ENCODE measurements around the gene FANCM.

FANCM gene, protein sequence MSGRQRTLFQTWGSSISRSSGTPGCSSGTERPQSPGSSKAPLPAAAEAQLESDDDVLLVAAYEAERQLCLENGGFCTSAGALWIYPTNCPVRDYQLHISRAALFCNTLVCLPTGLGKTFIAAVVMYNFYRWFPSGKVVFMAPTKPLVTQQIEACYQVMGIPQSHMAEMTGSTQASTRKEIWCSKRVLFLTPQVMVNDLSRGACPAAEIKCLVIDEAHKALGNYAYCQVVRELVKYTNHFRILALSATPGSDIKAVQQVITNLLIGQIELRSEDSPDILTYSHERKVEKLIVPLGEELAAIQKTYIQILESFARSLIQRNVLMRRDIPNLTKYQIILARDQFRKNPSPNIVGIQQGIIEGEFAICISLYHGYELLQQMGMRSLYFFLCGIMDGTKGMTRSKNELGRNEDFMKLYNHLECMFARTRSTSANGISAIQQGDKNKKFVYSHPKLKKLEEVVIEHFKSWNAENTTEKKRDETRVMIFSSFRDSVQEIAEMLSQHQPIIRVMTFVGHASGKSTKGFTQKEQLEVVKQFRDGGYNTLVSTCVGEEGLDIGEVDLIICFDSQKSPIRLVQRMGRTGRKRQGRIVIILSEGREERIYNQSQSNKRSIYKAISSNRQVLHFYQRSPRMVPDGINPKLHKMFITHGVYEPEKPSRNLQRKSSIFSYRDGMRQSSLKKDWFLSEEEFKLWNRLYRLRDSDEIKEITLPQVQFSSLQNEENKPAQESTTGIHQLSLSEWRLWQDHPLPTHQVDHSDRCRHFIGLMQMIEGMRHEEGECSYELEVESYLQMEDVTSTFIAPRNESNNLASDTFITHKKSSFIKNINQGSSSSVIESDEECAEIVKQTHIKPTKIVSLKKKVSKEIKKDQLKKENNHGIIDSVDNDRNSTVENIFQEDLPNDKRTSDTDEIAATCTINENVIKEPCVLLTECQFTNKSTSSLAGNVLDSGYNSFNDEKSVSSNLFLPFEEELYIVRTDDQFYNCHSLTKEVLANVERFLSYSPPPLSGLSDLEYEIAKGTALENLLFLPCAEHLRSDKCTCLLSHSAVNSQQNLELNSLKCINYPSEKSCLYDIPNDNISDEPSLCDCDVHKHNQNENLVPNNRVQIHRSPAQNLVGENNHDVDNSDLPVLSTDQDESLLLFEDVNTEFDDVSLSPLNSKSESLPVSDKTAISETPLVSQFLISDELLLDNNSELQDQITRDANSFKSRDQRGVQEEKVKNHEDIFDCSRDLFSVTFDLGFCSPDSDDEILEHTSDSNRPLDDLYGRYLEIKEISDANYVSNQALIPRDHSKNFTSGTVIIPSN (N-terminal part only)

DNA sequence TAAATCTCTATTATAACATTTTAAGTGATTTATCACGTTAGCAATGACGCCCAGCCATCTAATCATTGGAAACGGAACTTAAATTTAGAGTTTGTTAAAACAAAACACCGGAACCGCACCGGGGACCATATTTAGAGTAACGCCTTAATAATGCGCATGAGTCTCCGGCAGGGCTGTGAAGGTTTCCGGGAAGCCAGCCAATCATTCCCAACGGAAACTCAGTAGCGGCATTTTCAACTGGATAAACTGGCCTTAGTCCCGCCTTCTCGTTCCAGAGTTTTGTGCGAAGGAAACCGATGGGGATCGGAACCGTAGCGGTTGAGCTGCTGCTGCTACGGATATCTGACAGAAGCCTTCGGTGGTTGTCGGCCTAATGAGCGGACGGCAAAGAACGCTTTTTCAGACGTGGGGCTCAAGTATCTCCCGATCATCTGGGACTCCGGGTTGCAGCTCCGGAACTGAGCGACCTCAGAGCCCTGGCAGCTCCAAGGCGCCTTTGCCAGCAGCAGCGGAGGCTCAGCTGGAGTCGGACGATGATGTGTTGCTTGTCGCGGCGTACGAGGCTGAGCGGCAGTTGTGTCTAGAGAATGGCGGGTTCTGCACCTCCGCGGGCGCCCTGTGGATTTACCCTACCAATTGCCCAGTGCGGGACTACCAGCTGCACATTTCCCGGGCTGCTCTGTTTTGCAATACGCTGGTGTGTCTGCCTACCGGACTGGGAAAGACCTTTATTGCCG lies at the start of gene FANCM:
Gene FANCM, plus strand, starts transcription at position 272 of the 737 bp plus-strand sequence. Its CDS starts 102 bp downstream, at position 374.
- Mint-ChIP-seq H3K27ac (peak within 1 kb of the TSS; percentile 100), H3K27me3 (no peaks in the 10 kb centered on the region), H3K36me3 (peaks cover 15% of the 10 kb centered on the region), H3K9me3 (no peaks in the 10 kb centered on the region), H3K4me3 (peak within 1 kb of the TSS; percentile 90), H3K4me1 (peaks cover 53% of the 10 kb centered on the region)
- CTCF ChIA-PET: interaction anchor here (0.9 to 2.2 kb wide), 5 partner anchors 117 to 239 kb away, joined by 3 to 7 read pairs (median 3); partner anchors contain the start of gene MIS18BP1
- peak; percentile 90 for DNase-seq

DNA sequence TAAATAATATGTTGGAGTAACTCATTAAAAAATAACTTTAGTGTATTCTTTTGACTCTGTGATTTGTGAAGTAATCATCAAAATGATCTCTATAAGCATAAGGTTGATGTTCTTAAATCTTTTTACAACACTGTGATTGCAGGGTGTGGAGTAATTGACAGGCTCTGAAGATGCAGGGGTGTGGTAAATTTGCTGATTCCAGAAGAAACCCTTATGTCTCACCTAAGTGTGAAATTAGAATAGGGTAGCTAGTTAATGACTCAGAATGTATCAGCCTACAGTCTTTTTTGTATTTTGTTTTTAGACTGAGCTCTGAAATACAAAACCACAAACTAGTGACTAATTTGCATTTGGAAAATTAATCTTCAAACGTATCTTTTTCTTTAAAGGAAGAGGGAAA lies 45.9 kb upstream of the FANCM start:
- no peak overlapping the region for H3K27ac Mint-ChIP-seq
- DNase-seq: no peak
- H3K36me3 Mint-ChIP-seq: peaks cover 15% of the 10 kb centered on the region
- H3K27me3 Mint-ChIP-seq: no peaks in the 10 kb centered on the region
- H3K9me3 Mint-ChIP-seq: no peaks in the 10 kb centered on the region
- no peak overlapping the region for H3K4me3 Mint-ChIP-seq
- H3K4me1 Mint-ChIP-seq: peaks cover 56% of the 10 kb centered on the region
- CTCF ChIA-PET: no interaction called here

DNA sequence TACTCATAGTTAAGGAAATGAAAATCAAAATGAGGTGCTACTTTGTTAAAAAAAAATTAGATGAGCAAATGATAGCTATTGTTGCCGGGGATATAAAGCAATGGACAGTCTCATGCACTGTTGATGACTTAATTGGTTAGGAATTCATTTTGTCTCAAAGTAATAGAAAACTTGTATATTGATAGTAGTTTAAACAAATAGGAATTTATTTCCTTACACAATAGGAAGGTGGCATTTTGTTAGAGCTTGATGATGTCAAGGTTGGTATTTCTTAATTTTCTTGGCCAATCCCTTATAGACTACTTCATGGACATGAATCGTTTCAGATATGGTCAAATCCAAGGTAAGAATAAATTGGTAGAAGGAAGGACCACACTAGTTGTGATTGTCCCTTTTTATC lies 44.0 kb upstream of the FANCM start:
- CTCF ChIA-PET: no interaction called here
- H3K4me3 Mint-ChIP-seq: no peak overlapping the region
- no peak for DNase-seq
- H3K27ac Mint-ChIP-seq: no peak overlapping the region
- peaks cover 27% of the 10 kb centered on the region for H3K36me3 Mint-ChIP-seq
- H3K27me3 Mint-ChIP-seq: no peaks in the 10 kb centered on the region
- H3K9me3 Mint-ChIP-seq: no peaks in the 10 kb centered on the region
- H3K4me1 Mint-ChIP-seq: peaks cover 38% of the 10 kb centered on the region

DNA sequence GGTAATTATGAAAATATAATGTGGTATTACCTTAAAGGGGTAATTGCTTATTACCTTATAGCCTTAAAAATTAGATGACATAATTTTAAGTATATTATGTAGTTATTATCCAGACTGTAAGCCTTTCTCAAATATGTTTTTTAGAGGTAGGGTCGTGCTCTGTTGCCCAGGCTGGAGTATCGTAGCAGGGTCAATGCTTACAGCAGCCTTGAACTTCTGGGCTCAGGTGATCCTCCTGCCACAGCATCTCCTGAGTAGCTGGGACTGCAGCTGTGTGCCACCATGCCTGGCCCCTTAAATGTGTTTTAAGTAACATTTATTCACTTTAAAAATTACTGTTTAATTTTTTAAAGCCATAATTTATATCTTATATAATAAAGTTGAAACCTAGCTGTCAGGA lies 41.5 kb upstream of the FANCM start:
- Mint-ChIP-seq H3K4me3 (no peak overlapping the region), H3K4me1 (peaks cover 17% of the 10 kb centered on the region)
- no peak for DNase-seq

DNA sequence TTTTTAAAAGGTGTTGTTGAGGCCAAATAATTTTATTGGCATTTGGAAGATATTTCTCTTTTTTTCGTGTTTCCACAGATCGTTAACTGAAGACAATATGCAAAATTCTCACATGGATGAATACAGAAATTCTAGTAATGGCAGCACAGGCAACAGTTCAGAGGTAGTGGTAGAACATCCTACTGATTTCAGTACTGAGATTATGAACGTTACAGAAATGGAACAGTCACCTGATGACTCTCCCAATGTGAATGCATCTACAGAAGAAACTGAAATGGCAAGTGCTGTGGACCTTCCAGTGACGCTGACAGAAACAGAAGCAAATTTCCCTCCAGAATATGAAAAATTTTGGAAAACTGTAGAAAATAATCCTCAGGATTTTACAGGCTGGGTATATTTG lies 40.6 kb upstream of the FANCM start:
- peaks cover 41% of the 10 kb centered on the region for H3K36me3 Mint-ChIP-seq
- CTCF ChIA-PET: no interaction called here
- no peak overlapping the region for H3K4me3 Mint-ChIP-seq
- peaks cover 8% of the 10 kb centered on the region for H3K4me1 Mint-ChIP-seq
- H3K27me3 Mint-ChIP-seq: no peaks in the 10 kb centered on the region
- DNase-seq: no peak
- H3K9me3 Mint-ChIP-seq: no peaks in the 10 kb centered on the region
- H3K27ac Mint-ChIP-seq: no peak overlapping the region

More for the DNA sequence above, 41.5 kb upstream of the FANCM start:
- CTCF ChIA-PET: no interaction called here
- no peaks in the 10 kb centered on the region for H3K9me3 Mint-ChIP-seq
- H3K27me3 Mint-ChIP-seq: no peaks in the 10 kb centered on the region
- no peak overlapping the region for H3K27ac Mint-ChIP-seq
- H3K36me3 Mint-ChIP-seq: peaks cover 36% of the 10 kb centered on the region

DNA sequence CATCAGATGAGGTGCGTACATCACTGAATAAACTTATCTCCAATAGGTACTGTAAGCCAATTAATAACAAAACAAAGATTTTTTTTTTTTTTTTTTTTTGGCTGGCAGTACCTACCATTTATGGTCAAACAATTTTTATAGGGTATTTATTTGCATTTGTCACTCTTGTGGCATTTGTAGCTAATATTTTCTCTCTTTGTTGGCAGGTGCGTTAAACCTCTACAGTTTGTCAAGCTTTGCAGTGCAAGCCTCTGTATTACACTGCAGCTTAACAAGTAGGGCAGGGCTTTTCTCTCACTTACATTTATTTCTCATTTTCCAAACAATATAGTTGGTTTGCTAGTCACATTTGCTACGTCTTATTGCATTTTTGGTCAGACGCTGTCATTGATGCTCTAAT lies 39.5 kb upstream of the FANCM start:
- H3K4me1 Mint-ChIP-seq: no peaks in the 10 kb centered on the region
- peaks cover 47% of the 10 kb centered on the region for H3K36me3 Mint-ChIP-seq
- CTCF ChIA-PET: interaction anchor here (0.7 kb wide), 1 partner anchor 596 kb away, joined by 4 read pairs; no protein-coding TSS in a partner anchor
- H3K9me3 Mint-ChIP-seq: no peaks in the 10 kb centered on the region
- H3K27me3 Mint-ChIP-seq: no peaks in the 10 kb centered on the region
- no peak overlapping the region for H3K4me3 Mint-ChIP-seq
- H3K27ac Mint-ChIP-seq: no peak overlapping the region
- no peak for DNase-seq

DNA sequence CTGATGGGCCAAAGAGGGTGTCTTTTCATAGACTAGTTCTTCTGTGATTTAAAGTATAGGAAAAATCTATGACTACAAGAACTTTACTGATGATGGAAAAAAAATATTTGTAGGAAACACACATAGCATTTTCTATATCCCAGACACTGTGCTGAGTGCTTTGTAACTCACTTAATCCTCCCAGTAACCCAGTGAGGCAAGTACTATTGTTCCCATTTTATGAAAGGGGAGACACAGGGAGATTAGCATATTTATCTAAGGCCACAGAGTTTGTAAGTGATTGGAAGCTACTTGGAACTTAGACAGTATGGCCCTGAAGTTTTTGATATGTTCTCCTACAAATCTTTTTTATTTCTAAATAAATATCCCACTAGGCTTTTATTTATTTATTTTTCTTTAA lies 31.9 kb upstream of the FANCM start:
- Mint-ChIP-seq H3K4me1 (no peaks in the 10 kb centered on the region), H3K27ac (no peak overlapping the region), H3K4me3 (no peak overlapping the region), H3K36me3 (peaks cover 36% of the 10 kb centered on the region), H3K9me3 (no peaks in the 10 kb centered on the region), H3K27me3 (no peaks in the 10 kb centered on the region)
- no peak for DNase-seq
- CTCF ChIA-PET: no interaction called here

DNA sequence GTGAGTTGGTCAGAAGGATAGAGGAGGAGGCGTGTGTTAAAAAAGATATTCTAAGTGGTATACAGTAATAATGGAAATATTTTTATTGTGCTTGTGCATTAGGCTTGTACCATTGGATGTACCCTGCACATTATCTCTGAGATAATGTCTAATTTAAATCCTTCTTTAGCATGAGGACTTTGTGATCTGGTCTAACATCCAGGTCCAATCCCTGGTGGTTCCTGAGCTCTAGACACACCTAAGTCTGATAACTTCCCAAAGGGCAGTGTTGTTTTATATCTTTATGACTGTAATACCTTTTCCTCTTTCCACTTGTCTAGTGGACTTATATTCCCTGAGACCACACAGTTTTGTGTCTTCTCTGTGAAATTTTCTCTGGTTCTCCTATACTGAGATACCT lies 31.2 kb upstream of the FANCM start:
- peaks cover 36% of the 10 kb centered on the region for H3K36me3 Mint-ChIP-seq
- no peak for DNase-seq
- no peaks in the 10 kb centered on the region for H3K9me3 Mint-ChIP-seq
- H3K27ac Mint-ChIP-seq: no peak overlapping the region
- CTCF ChIA-PET: no interaction called here
- no peak overlapping the region for H3K4me3 Mint-ChIP-seq
- no peaks in the 10 kb centered on the region for H3K4me1 Mint-ChIP-seq
- H3K27me3 Mint-ChIP-seq: no peaks in the 10 kb centered on the region

DNA sequence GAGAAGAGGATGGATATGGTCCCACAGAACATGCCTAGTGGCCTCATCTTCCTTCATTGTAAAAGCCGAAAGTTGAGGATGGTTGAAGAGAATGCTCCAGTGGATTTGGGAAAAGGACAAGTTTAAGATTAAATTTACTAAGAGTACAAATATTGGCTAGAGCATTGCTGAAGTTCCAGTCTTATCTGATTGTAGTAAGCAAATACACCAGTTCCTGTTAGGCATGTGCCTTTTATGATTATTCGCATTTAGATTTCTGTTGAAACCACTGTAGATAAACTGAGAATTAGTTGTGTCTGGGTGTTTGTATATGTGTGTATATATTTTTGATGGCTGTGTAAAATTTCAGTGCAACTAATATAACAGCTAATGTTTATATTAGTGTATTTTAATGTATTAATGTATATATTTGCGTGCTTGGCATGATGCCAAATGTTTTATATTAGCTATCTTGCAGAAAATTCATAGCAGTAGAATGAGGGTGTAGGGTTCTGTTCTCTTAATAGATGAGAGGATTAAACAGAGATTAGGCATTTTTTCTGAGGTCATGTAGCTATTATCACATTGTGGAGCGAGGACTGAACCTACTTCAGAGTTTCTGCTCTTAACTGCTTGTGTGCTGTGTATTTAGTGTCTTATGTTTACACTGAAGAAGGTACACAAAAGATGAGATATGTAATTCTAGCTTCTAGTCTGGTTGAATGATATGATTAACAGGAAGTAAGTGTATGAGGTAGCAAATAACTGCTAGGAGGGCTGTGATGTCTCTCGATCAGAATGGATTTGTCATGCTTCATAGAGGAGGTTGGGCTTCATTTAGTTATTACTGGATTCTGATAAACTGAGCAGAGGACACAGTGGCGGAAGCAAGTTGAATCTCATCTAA lies 22.6 kb upstream of the FANCM start:
- no peak overlapping the region for H3K4me3 Mint-ChIP-seq
- DNase-seq: no peak
- H3K27ac Mint-ChIP-seq: peak overlapping the region; percentile 46
- CTCF ChIA-PET: interaction anchor here (0.6 kb wide), 1 partner anchor 646 kb away, joined by 3 read pairs; no protein-coding TSS in a partner anchor
- peaks cover 7% of the 10 kb centered on the region for H3K4me1 Mint-ChIP-seq
- H3K36me3 Mint-ChIP-seq: peaks cover 40% of the 10 kb centered on the region
- H3K9me3 Mint-ChIP-seq: no peaks in the 10 kb centered on the region
- H3K27me3 Mint-ChIP-seq: no peaks in the 10 kb centered on the region

DNA sequence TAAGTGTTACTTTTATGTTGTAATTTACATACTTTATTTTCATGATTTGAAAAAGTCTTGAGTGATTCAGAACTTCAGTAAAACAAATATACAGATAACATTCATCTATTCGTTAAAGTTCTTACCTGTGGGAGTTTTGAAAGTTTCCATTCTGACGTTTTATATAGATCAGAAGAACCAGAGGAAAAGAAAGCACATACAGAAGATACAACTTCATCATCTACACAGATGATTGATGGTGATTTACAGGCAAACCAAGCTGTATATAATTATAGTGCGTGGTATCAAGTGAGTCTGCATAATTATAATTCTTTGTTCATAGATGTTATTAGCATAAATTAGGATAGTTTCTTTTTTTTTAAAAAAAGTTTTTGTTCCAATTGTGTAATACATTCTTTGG lies 21.4 kb upstream of the FANCM start:
- Mint-ChIP-seq H3K36me3 (peaks cover 41% of the 10 kb centered on the region), H3K27ac (no peak overlapping the region), H3K4me3 (no peak overlapping the region), H3K27me3 (no peaks in the 10 kb centered on the region), H3K9me3 (no peaks in the 10 kb centered on the region), H3K4me1 (peaks cover 7% of the 10 kb centered on the region)
- no peak for DNase-seq
- CTCF ChIA-PET: no interaction called here

DNA sequence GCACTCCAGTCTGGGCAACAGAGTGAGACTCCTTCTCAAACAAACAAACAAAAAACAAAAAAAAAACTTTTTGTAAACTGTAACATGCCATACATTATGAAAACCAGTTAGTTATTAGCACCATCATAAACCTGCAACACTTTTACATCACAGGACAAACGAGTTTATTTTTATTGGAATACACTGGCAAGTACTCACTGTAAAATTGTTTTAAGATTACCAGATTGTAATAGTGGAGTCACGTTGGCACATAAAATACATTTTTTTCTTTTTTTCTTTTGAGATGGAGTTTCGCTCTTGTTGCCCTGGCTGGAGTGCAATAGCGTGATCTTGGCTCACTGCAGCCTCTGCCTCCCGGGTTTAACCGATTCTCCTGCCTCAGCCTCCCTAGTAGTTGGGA lies 17.1 kb upstream of the FANCM start:
- Mint-ChIP-seq H3K27ac (no peak overlapping the region), H3K9me3 (no peaks in the 10 kb centered on the region), H3K36me3 (peaks cover 45% of the 10 kb centered on the region), H3K4me1 (peaks cover 2% of the 10 kb centered on the region), H3K4me3 (no peak overlapping the region), H3K27me3 (no peaks in the 10 kb centered on the region)
- DNase-seq: no peak
- CTCF ChIA-PET: no interaction called here

DNA sequence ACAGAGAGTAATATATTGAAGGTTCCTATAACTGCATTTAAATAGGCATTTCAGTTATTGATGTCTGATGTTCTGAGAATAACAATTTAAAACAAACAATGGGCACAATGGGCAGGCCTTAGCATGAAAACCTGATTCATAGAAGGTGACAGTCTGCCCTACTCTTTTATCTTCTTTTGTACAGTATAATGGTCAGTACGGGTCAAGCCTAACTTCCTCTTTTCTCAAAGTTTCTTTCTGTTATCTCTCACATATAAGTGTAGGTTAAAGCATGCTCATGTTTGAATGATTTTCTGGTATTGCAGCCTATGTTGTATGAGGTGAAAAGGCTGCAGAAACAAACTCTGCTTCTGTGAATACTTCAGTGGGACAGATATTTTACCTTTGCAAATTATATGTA lies 15.6 kb upstream of the FANCM start:
- Mint-ChIP-seq H3K27ac (no peak overlapping the region), H3K4me1 (no peaks in the 10 kb centered on the region), H3K4me3 (no peak overlapping the region), H3K9me3 (no peaks in the 10 kb centered on the region), H3K27me3 (no peaks in the 10 kb centered on the region), H3K36me3 (peaks cover 50% of the 10 kb centered on the region)
- DNase-seq: no peak
- CTCF ChIA-PET: no interaction called here

DNA sequence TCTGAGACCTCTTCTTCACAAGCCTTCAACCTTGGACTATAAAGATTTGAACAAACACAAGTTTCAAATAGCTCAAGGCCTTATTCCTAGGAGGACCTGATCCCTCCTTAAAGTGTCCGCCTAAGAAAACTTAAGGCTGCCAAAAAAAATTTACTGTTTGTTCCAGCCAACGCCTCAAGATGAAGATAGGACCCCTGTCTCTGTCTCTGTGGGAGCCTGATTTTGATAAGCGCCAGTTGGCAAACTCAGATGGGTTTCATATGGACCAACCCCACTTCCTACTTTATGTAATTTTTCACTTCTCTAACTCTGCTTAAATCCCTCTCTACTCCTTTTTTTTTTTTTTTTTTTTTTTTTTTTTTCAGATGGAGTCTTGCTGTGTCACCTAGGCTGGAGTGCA lies 12.5 kb upstream of the FANCM start:
- peaks cover 44% of the 10 kb centered on the region for H3K36me3 Mint-ChIP-seq
- no peak overlapping the region for H3K27ac Mint-ChIP-seq

More for the DNA sequence above, 12.5 kb upstream of the FANCM start:
- CTCF ChIA-PET: interaction anchor here (1.3 kb wide), 1 partner anchor 11 kb away, joined by 3 read pairs; the partner anchor contains the start of gene FKBP3
- no peaks in the 10 kb centered on the region for H3K27me3 Mint-ChIP-seq
- H3K4me1 Mint-ChIP-seq: peaks cover 4% of the 10 kb centered on the region
- H3K4me3 Mint-ChIP-seq: no peak overlapping the region
- no peaks in the 10 kb centered on the region for H3K9me3 Mint-ChIP-seq
- DNase-seq: no peak

All from activated naive CD4-positive, alpha-beta T cell treated with anti-CD3 and anti-CD28 coated beads, Interleukin-2, amount 10 ng/mL, durations not matched to agents 7 days and 5 days (primary cell).